ENCODE data around the gene SIDT2. TPM values are rescaled to one million over a fixed set of nuclear protein-coding genes. Genes with fewer than 3 reads are reported as not detected.

SIDT2 gene
- total RNA-seq, 4 donors from 2014 or later = 31.8 to 54.5 (median 42.3) TPM

DNA sequence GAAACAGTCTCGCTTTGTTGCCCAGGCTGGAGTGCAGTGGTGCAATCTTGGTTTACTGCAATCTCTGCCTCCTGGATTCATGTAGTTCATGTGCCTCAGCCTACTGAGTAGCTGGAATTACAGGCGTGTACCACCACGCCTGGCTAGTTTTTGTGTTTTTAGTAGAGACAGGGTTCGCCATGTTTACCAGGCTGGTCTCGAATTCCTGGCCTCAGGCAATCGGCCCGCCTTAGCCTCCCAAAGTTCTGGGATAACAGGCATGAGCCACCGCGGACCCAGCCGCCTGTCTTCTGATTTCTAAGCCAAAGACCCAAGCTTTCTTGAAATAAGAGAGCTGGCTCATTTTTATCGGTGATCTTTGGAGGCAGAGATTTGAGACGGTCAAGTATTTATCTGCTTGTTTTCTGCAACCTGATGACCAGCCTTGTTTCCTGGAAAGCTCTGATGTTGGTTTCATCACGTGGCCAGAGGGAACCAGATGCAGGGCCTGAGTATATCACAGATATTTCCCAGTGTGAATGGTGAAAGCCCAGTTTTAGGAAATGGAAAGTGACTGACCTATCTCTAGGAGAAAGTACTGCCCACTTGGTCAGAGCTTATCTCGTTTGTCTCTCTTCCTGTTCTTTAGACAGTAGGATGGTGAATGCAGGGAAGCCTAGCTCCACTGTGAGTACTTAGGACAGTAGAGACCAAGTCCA, 5.7 kb upstream of the SIDT2 start:
- Histone ChIP-seq H3K4me3 (replicated peaks in 1 of 3) (no peak overlapping the region), H3K27me3 (no peaks in the 10 kb centered on the region), H3K4me1 (peaks cover 34 to 53% of the 10 kb centered on the region in 2 donors), H3K27ac (peak overlapping the region; percentile 80 to 91 (median 90)), H3K36me3 (peaks cover 3% of the 10 kb centered on the region in 2 donors), H3K9me3 (no peaks in the 10 kb centered on the region)
- TF ChIP-seq, protein P1, sequence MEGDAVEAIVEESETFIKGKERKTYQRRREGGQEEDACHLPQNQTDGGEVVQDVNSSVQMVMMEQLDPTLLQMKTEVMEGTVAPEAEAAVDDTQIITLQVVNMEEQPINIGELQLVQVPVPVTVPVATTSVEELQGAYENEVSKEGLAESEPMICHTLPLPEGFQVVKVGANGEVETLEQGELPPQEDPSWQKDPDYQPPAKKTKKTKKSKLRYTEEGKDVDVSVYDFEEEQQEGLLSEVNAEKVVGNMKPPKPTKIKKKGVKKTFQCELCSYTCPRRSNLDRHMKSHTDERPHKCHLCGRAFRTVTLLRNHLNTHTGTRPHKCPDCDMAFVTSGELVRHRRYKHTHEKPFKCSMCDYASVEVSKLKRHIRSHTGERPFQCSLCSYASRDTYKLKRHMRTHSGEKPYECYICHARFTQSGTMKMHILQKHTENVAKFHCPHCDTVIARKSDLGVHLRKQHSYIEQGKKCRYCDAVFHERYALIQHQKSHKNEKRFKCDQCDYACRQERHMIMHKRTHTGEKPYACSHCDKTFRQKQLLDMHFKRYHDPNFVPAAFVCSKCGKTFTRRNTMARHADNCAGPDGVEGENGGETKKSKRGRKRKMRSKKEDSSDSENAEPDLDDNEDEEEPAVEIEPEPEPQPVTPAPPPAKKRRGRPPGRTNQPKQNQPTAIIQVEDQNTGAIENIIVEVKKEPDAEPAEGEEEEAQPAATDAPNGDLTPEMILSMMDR (IDR thresholded peaks at IDR 0.05) = no peak
- peak in 1 of 2 donors; percentile 18 for TF ChIP-seq POLR2A (IDR thresholded peaks at IDR 0.05)
- intact Hi-C loops (cut with DNase I) = no loop called here
- WGBS, 2 donors = 37 to 56% methylated on average over 13 to 14 of the region's 14 CpGs
- DNase-seq = peak; percentile 70 to 80

DNA sequence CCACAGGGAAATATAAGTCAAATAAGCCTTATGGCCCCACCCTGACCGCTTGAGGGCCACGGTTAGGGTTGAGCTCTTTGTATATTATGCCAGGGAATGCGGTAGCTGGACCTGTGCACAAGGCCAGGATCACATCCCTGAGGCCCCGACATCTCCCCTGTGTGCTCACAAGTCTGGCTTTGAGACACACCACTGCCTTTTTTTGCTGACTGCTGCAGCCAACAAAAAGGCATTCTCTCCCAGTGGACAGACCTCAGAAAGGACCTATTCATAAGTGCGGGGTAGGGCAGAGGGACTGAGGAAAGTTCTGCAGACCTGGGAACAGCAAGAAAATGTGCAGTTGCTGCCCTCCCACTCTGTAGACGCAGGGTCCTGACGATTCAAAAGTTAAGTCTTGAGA, 3.4 kb upstream of the SIDT2 start:
- DNase-seq = no peak
- H3K4me1 ChIP-seq = peaks cover 47 to 63% of the 10 kb centered on the region in 2 donors
- TF ChIP-seq POLR2A (IDR thresholded peaks at IDR 0.05) = no peak
- TF ChIP-seq, protein P1 (IDR thresholded peaks at IDR 0.05) = no peak
- no peaks in the 10 kb centered on the region for H3K36me3 ChIP-seq
- intact Hi-C loops (cut with DNase I) = no loop called here
- H3K27ac ChIP-seq = peak overlapping the region in 2 of 3 donors; percentile 39 to 80
- no peaks in the 10 kb centered on the region for H3K27me3 ChIP-seq
- 55 to 83% methylated on average over 7 of the region's 7 CpGs for WGBS, 2 donors
- no peak overlapping the region for H3K4me3 ChIP-seq (replicated peaks in 1 of 3)
- no peaks in the 10 kb centered on the region for H3K9me3 ChIP-seq

DNA sequence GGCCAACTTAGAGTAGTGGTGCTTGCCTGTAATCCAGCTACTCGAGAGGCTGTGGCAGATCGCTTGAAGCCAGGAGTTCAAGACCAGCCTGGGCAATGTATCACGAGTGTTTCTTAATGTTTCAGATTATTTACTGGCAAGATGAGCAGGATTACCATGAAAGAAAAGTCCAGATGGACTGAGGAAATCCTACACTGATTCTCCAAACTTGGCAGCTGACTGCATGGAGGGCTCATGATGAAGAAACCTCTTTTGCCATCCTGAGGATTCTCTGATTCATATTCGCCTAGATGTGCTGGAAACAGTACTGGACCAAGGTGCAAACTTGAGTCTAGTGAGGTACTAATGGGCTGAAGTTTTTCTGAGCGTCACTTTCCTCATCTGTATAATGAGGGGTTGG, 2.8 kb upstream of the SIDT2 start:
- no peak for TF ChIP-seq POLR2A (IDR thresholded peaks at IDR 0.05)
- TF ChIP-seq, protein P1 (IDR thresholded peaks at IDR 0.05) = no peak
- H3K4me3 ChIP-seq (replicated peaks in 1 of 3) = no peak overlapping the region
- no peaks in the 10 kb centered on the region for H3K36me3 ChIP-seq
- H3K27me3 ChIP-seq = no peaks in the 10 kb centered on the region
- no peaks in the 10 kb centered on the region for H3K9me3 ChIP-seq
- H3K4me1 ChIP-seq = peaks cover 49 to 70% of the 10 kb centered on the region in 2 donors
- WGBS, 2 donors = 86 to 91% methylated on average over 5 of the region's 5 CpGs
- H3K27ac ChIP-seq = peak overlapping the region in 1 of 3 donors; percentile 8
- DNase-seq = no peak
- intact Hi-C loops (cut with DNase I) = no loop called here

DNA sequence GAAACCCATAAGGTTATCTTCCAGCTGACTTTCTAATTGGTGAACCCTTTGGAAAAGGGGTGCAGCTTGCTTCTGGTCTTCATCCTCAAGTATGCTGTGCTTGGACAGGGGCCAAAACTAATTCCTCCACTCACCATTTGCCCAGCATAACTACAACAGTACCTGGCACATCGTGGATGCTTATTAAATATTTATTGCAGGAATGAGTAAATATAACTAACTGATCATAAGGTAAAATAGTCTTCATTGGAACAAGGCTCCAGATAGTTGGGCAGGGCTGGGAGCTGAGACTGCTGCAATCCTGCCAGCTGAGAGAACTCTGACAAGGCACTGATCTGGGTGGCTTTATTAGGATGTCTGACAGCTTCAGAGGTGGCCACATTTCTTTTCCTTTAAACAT, 2.4 kb upstream of the SIDT2 start:
- DNase-seq = no peak
- Histone ChIP-seq H3K27me3 (no peaks in the 10 kb centered on the region), H3K36me3 (no peaks in the 10 kb centered on the region), H3K27ac (no peak overlapping the region), H3K4me3 (replicated peaks in 1 of 3) (no peak overlapping the region), H3K9me3 (no peaks in the 10 kb centered on the region), H3K4me1 (peaks cover 48 to 74% of the 10 kb centered on the region in 2 donors)
- 67 to 75% methylated on average over 1 of the region's 1 CpG for WGBS, 2 donors
- TF ChIP-seq, protein P1 (IDR thresholded peaks at IDR 0.05) = no peak
- TF ChIP-seq POLR2A (IDR thresholded peaks at IDR 0.05) = no peak
- intact Hi-C loops (cut with DNase I) = no loop called here

DNA sequence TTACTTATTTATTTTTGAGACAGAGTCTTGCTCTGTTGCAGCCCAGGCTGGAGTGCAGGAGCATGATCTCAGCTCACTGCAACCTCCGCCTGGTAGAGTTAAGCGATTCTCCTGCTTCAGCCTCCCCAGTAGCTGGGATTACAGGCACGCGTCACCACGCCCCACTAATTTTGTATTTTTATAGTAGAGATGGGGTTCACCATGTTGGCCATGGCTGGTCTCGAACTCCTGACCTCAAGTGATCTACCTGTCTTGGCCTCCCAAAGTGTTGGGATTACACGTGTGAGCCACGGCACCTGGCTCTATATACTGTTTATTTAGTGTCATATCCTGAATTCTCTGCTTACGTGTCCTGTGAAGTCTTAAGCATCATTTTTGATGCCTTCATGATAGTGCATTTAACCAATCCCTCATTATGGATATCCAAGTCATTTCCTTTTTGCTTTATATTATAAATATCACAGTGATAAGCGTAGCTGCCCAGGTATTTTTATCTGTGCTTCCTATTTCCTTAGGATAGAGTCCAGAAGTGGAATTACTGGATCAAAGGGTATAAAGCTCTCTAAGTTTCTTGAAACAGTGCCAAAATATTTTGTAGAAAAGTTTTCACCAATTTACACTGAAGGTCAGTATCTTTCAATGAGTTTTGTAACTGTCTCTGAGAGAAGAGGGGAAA, 871 bp upstream of the SIDT2 start:
- peak overlapping the region; percentile 93 to 94 (median 94) for H3K27ac ChIP-seq
- peak overlapping the region in 1 of 3 donors; percentile 71 for H3K4me3 ChIP-seq (replicated peaks in 1 of 3)
- intact Hi-C loops (cut with DNase I) = no loop called here
- H3K36me3 ChIP-seq = peaks cover 0 to 9% of the 10 kb centered on the region in 2 donors
- H3K4me1 ChIP-seq = peaks cover 35 to 65% of the 10 kb centered on the region in 2 donors
- 81 to 84% methylated on average over 10 of the region's 10 CpGs for WGBS, 2 donors
- TF ChIP-seq POLR2A (IDR thresholded peaks at IDR 0.05) = no peak
- TF ChIP-seq, protein P1 (IDR thresholded peaks at IDR 0.05) = no peak
- no peaks in the 10 kb centered on the region for H3K27me3 ChIP-seq
- no peak for DNase-seq
- no peaks in the 10 kb centered on the region for H3K9me3 ChIP-seq
